GM19023 (cell line): ENCODE results near the gene MAP2K5.

Experiments used
- ATAC-seq: cut with Tn5 transposase; IDR thresholded peaks from one replicate; pipeline ENCODE4 v1.9.1; 2021; ENCODE audit warnings: mild to moderate bottlenecking, moderate library complexity; ENCODE audit not compliant: unreplicated experiment

Gene MAP2K5

DNA sequence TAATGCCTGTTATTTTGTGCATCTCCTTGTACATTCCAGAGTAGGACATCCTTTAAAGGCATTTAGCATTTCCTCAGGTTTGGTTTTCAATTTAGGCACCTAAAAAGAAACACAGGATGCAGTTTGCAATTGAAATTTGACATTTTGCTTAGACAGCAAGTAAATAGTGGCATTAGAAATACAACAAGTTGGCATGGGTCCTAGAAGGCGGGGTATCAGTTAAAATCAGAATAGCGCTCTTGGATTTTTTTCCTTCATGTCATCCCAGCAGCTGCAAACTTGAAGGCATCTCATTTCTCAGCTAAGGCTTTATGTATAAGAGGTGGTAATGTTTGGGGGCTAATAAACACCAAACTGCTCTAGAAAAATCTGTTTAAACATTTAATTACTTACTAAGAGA, 235.3 kb downstream of the MAP2K5 start:
- ATAC-seq: no peak

DNA sequence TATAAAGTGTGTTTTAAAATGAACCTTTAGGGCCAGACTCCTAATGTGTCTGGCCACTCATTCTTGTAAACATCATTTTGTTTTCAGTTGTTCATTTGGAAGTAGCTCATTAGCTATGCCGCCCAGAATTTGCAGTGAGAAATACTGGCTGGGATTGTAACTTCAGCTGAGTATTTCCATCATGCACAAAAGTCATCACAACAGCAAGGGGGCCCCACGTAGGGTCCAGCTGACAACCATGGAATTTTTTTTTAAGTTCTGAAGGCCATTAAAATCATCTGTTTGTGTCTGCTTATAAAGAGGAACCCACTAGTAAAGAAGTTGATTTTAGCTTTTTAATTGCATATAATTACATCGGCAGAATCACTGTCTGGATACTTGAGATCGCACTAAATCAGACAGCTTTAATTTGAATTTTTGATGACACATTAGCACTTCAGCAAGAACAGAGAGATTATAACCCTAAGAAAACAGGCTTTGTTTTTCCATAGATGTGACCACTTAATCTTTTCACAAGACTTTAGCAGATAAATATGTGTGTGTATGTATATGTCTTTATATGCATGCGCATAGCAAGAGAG, 236.6 kb downstream of the MAP2K5 start:
- no peak for ATAC-seq

DNA sequence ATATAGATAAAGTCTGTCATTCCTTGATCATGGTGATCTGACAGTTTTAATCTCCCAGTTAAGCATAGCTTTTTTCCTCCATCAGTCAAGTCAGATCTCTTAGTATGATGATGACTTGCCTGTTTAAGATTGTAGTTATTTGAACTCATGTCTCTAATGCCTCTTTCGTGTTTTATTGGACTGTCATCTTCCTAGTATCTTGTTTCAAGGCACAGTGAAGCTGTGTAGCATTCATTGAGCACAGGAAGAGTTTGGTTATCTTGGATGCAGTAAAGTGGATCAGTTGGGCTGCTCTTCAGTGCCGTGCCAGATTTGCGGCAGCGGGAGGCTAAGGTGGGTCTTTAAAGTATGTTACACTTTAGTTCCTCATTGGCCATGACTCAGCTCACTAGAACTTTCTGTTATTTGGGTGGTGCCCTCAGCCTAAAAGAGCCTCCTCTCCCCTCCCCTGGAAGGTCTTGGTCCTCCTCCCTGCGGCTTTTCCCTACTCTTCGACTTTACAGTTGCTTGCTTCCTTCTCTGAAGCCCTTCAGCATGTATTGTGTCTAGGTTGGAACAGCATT, 237.1 kb downstream of the MAP2K5 start:
- ATAC-seq: no peak

DNA sequence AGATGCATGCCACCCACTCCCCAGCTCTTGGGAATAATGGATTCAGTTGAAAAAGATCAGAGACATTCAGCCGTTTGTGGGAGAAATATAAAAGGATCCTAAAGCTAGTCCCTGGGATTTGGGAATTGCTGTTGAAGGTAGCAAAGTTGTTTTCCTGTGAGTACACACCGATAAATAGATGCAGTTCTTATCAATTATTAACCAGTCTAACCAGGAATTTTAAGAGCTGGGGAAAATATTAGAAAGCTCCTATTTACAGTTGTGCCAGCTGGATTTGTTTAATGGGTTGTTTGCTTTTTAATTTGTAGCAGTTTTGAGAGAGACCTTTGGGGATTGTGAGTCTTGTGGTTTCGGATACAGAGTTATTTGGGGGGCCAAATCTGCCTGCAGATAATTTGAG, 238.6 kb downstream of the MAP2K5 start:
- no peak for ATAC-seq

DNA sequence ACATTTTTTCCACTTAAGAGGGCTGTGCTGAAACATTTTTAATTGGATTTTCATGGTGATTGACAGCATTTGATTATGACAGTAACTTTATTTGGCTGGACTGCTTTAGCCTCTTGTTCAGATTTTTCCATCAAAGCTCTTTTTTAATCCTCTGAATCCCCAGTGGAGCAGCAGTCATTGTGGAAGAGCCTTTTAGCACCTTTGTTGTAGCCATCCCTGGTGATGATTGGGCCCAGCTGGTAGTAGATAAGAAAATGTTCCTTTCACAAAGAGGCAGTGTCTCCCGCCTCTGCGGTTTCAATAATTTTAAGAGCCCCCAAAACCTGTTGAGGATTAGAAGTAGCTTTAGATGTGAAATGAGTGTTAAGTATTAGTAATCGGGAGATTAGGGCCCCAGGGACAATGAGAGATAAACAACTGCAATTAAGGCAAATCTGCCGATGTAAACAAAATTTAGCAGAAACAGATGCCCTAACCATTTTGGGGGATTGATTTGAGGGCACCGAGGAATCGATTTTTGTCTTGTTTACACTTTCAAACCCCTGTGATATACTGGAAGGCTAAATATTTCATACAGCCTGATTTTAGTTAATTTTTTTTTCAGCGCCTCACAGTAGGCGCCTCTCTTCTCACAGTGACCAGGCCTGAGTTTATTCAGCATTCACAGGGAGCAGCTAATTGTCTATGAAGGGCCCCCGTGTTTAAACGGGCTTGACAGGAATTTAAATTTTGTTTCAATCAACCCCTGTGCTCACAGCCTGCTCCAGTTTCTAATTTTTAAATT, 239.6 kb downstream of the MAP2K5 start:
- no peak for ATAC-seq

DNA sequence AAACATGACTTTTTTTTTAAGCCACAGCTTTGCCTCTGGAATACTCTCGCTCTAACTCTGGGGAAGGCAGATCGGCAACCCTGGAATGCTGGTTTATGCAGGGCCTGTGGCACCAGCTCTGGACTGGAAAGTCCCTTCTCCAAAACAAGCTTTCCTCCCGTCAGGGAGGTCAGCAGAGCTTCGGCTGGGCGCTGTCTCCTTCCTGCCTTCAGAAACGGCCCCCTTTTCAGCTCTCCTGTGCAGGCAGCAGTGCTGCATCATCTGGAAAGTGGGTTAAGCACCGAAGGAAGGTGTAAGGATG, 240.1 kb downstream of the MAP2K5 start:
- no peak for ATAC-seq

DNA sequence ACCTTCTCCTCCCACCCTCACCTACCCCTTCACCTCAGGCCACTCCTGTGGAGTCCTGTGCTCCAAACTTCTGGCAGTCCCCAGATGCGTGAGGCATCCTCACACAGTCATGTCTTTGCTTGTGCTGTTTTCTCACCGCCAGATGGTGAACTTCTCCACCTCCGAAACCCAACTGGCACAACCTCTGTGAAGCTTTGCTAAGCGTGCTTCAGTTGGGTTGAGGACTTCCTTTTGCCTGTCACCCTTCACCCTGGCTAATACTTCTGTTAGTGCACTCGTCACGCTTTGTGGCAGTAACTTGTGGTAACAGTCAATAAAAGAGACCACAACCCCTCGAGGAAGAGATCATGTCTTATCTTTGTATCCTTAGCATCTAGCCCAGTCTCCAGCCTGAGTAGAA, 240.8 kb downstream of the MAP2K5 start:
- peak; percentile 40 for ATAC-seq

DNA sequence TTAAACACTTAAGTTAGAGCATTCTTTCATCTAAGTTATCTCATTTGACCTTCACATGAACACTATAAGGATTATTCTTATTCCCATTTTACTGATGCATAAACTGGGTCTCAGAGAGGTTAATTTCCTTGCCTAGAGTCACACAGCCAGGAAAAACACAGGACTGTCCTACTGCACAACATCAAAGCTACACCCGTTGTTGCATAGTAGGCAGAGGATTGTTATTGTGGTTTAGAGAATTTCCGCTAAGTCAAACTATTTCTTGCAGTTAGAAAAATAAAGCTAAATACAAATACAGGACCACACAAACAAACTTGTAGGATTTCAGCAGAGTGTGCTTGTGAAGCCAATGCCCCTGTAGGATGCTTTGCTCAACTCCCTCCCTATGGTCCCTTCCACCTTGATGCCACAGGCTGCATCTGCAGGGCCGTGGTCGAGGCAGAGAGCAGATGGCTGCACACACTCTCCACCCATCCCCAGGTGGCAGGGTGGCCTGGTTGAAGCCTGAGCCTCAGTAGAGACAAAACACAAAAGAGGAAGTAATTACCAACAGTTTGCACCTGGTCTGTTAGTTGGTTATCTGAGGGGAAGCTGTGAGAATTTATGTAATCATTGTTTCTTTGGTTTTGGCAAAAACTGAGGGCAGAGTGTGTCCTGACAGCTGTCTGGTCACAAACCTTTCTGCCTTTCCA, 241.7 kb downstream of the MAP2K5 start:
- peak; percentile 89 for ATAC-seq

DNA sequence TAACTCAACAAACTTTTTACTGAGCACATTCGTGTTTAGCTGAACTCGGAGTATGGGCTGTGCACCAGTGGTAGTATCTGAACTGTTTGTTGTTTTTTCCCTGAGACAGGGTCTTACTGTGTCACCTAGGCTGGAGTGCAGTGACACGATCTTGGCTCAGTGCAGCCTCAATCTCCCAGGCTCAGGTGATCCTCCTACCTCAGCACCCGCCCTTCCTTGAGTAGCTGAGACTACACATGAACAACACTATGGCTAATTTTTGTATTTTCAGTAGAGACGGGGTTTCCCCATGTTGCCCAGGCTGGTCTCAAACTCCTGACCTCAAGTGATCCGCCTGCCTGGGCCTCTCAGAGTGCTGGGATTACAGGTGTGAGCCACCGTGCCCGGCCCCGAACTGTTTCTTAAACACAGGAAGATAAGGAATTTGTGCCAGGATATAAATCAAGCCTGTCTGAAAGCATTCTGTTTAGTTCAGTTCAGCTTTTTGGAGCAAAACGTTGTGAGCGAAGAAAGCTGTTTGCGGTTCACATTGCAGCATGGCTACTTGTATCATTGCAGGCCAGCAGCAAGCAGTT, 242.4 kb downstream of the MAP2K5 start:
- ATAC-seq: peak; percentile 30

DNA sequence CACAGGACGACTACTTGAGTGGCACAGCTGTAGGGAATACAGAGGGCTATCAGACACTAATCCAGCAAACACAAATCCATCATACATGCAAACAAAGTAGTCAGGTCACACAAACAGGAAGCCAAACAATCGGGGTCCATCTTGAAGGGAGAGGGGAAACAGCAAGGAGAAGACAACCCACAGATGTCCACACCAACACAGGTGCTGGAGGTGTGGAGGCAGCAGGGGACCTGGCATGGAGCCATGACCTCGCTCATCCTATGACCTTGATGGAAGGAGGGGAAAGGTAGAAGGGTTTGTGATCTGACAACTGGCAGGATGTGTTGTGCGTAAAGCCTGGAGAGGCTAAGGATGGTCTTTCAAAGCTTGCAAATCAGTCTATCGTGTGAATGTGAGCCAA, 242.9 kb downstream of the MAP2K5 start:
- ATAC-seq: no peak

DNA sequence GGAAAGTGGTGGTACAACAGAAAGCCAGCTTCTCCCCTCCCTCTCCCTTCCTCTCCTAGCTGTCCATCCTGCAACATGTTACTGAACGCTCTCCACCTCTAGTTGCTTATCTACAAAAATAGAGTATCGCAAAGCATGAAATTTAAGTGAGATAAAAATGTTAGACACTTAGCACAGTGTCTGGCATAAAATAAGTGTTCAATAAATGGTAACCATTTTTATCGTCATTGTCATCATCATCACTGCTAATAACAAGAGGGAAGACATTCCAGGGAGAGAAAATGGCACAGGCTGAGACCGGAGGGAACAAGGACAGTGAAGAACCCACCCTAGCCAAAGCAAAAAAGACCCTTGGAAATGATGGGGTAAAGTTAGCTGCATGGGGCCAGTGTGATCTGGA, 244.1 kb downstream of the MAP2K5 start:
- no peak for ATAC-seq

DNA sequence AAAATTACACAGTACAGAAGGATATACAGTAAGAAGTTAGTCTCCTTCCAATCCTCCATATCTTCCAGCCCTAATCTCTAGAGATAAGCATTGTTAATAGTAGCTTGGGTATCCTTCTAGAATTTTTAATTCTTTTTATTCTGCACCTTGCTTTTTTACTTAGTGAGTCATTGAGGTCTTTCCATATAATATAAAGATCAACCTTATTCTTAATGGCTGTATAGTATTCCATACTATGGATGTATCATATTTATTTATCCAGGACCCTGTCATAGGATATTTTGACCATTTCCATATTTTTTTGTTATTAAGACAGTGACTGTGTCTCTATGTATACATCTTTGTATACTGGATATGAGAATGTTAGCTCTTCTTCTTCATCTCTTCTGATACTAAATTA, 246.5 kb downstream of the MAP2K5 start:
- ATAC-seq: no peak

DNA sequence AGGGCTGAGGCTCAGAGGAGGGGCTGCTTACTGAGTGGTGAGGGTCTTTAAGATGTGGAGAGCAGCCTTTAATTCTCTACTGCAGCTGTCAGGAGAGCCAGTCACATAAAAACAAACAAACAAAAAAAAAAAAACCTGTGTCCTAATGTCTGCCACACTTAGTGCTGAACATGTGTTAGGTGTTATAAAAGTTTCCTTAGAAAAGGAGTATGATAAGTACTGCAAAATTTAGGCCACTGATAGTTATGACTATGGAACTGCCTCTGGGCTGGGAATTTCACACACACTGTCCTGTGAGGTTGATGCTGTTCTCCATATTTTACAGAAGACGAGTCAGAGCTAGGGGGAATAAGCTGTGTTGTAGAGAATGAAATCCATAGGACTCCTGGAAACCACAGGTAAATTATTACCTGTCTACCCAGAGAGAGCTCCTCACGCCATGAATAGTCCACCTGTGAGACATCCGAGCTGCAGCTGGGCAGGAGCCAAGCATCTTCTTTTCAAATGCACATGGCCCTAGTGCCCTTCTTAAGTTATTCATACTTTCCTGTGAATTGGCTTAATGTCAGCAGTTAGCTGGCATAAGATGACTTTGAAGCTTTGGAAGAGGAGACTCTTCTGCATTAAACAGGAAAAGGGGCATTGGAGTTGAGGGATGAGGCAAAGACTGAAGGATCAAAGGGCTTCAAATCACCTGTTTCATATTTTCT, 248.3 kb downstream of the MAP2K5 start:
- no peak for ATAC-seq

DNA sequence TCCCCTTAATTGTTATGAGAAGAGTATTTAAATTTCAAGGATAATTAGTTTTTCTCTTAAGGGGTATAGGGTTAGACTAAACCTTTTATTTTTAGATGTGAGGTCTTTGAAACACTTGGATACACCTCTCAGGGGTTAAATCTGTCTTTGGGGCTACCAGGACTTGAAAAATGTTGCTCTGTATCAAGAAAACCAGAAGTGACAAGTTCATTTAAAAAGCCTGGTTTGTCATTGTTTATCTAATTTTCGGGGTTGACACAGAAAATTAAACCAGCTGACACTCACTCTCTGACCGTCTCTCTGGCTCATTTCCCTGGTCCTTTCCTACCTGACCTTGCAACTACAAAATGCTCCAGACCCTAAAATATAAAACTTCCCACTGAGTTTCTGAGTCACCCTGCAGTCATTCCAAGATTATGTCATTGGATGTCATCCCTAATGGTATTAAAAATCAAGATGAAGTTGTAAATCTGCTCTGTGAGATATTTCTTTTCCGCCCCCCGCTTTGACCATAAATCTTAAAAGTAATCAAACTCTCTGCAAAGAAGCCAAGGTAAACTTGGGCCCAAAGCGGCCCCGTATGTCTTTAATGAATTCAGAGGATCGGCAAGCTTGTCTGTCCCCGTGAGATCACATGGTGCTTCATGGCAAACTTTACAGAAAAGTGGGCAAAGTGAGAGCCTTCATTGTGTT, 249.9 kb downstream of the MAP2K5 start:
- ATAC-seq: no peak

DNA sequence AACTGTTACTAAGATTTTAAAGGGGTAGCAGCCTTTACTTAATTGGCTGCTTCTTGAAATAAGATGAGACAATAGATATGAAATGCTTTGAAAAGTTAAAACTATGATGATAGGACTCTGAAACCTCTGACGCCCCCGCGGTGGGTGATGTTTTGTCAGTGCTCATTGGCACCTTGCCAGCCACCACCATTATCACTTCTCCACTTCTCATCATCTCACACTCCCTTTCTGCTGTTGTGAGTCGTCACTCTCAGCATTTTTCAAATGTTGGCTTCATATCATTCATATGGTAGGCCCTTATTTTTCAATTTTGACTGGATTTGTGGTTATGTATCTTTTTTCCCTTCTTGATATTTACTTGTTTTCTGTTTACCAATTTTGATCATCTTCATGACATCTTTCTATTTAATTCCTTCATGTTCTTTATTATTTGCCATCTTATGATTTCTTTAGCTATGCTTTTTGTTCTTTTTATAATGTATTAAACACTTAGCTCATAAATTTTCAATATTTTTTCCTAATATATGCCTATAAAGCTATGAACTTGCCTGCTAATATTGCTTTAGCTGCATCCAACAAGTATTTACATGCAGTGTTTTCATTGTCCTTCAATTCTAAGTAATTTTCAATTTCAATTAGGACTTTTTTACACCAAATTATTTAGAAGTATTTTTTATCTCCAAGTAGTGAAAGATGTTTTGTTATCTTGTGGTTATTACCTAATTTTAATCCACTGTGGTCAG, 252.5 kb downstream of the MAP2K5 start:
- ATAC-seq: no peak

DNA sequence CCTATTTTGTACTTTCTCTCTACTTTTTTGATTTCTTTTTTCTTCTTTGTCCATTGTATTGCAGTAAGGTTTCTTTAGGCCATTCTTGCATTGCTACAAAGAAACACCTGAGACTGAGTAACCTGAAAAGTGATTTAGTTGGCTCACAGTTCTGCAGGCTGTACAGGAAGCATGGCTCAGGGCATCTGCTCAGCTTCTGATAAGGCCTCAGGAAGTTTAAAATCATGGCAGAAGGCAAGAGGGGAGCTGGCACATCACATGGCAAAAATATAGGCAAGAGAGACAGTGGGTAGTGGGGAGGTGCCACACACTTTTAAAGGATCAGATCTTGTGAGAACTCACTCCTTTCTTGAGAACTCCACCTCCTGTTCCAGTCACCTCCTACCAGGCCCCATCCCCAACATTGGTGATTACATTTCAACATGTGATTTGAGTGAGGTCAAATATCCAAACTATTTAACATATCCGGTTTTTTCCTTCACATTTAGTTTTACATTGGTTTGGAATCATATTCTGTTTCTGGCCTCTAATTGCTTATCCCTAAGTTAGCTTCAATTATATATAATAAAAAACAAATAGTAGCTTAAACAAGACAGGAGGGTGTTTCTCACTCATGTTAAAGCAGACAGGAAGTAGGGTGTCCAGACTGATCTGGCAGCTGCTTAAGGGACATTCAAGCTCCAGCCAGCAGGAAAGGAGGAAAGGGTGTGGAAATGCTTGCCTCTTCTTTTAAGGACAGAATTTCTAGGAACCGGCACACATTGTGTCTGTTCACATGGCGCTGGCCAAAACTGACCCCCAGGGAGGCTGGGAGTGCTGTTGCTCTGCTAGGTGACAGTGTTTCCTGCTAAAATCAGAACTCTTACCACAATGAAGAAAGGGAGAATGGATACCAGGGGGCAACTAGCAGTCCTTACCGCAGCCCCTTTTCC, 254.0 kb downstream of the MAP2K5 start:
- ATAC-seq: no peak

DNA sequence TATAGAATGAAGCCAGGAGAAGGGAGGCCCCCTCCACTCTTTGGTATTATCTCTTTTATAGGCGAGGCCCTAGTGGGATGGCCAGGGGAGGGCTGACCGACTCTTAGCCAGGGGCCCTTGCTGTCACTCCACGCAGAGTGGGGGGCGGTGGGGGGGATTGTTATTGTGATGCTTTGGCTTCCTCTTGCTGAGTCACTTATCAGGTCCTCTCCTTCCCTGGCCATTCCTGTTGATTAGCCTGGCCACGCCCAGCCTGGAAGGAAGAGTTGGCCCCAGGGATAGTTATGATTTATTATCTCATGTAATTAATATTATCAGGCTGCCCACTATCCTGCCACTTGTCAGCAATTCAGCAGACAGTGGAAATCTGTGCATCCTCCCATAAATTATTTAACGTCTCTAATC, 257.3 kb downstream of the MAP2K5 start:
- ATAC-seq: no peak

DNA sequence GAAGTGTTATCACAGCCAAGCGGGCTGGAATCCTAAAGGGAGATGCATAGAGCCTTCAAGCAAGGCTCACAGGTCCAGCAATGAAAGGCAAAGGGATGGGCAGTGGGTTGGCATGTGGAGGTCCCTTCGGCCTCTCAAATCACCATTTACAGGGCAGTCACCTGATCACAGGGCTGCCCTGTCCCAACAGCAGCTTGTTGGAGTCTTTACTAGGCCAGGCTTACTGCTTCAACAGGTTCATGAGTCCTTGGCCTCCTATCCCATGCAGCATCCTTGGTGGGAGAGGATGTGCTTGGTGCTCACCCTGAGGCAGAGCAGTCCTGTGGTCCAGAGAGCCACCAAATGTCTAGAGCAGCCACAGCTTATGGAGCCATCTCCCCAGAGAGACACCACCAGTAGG, 258.6 kb downstream of the MAP2K5 start:
- ATAC-seq: no peak
